ENCODE data around the gene TNFRSF8. TPM values are rescaled to one million over a fixed set of nuclear protein-coding genes. Genes with fewer than 3 reads are reported as not detected.

Gene TNFRSF8
- polyA plus RNA-seq, 1 of the 3 experiments (the other 2 are of a cell fraction) = 0.07 TPM

DNA sequence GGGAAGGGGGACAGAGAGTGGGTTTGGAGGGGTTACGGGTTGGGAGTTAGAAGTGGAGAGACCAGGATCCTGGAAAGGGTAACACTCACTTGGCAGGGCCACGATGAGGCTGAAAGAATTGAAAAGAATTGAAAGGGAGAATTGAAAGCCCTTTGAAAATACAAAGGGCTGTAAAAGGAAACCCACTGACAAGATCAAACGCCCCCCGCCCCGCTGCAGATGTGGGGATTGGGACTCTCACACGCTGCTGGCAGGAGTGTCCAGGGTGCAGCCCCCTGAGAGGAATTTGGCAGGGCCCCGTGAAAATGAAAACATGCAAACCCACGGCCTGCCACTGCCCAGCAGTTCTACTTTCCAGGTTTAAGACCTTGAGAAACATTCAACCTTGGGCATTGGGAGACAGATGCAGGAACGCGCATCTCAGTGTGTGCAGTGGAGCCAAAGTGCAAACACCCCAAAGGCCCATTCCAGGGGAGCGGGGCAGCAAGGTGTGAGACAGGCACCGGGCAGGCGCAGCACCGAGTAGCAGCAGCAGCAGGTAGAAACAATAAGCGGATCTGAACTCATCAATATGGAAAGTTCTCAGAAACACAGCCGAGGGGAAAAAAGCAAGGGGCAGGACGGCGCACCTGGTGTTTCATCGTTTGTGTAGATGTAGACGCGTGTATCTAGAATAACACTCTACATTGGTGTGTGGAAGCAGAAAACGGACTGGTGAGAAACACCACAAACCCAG lies 95.4 kb downstream of the TNFRSF8 start (continued):
- TF ChIP-seq, protein P1, sequence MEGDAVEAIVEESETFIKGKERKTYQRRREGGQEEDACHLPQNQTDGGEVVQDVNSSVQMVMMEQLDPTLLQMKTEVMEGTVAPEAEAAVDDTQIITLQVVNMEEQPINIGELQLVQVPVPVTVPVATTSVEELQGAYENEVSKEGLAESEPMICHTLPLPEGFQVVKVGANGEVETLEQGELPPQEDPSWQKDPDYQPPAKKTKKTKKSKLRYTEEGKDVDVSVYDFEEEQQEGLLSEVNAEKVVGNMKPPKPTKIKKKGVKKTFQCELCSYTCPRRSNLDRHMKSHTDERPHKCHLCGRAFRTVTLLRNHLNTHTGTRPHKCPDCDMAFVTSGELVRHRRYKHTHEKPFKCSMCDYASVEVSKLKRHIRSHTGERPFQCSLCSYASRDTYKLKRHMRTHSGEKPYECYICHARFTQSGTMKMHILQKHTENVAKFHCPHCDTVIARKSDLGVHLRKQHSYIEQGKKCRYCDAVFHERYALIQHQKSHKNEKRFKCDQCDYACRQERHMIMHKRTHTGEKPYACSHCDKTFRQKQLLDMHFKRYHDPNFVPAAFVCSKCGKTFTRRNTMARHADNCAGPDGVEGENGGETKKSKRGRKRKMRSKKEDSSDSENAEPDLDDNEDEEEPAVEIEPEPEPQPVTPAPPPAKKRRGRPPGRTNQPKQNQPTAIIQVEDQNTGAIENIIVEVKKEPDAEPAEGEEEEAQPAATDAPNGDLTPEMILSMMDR (IDR thresholded peaks at IDR 0.05) = no peak
- TF ChIP-seq GATA2 (CRISPR knock-in tag; IDR thresholded peaks at IDR 0.05) = no peak
- TF ChIP-seq YY1 (IDR thresholded peaks at IDR 0.05; ENCODE audit: low read depth) = no peak

DNA sequence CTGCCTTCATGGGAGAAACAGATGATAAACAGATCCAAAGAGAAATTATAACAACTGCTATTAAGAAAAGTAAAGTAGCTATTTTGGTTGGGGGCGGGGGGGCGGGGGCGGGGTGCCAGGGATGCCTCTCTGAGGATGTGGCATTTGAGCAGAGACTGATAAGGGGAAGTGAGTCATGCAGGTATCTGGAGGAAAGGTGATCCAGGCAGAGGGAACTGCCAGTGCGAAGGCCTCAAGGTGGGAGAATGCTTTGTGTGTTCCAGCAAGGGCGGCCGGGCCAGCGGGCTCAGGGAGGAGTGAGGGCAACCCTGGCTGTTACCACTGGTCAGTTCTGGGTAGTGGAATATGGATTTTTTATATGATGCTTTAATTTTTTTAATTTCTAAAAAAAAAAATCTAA lies 96.7 kb downstream of the TNFRSF8 start:
- DNase-seq = no peak
- H3K27me3 ChIP-seq (ENCODE audit: insufficient read depth) = no peaks in the 10 kb centered on the region
- H3K9me2 ChIP-seq = no peaks in the 10 kb centered on the region
- H3K4me2 ChIP-seq = no peak overlapping the region
- H3K79me2 ChIP-seq (ENCODE audit: insufficient read depth) = no peaks in the 10 kb centered on the region
- H3K36me3 ChIP-seq (replicated peaks in 1 of 2; ENCODE audit: control insufficient read depth in 1 of 2, insufficient read depth in 2 of 2, low read length in 1 of 2) = no peaks in the 10 kb centered on the region
- CTCF ChIA-PET = interaction anchor here (2.0 kb wide), 1 partner anchor 35 kb away, joined by 13 read pairs; no protein-coding TSS in a partner anchor
- 90% methylated on average over 7 of the region's 7 CpGs for WGBS (ENCODE audit: low lambda C conversion rate)
- H3F3A ChIP-seq (replicated peaks; ENCODE audit: insufficient read depth) = no peaks in the 10 kb centered on the region
- no peak overlapping the region for H2AFZ ChIP-seq (ENCODE audit: low read depth)
- H3K9ac ChIP-seq = no peak overlapping the region
- peaks cover 0 to 8% of the 10 kb centered on the region in 2 experiments; a peak in 1 of 4 replicates for H3K4me1 ChIP-seq (ENCODE audit: control insufficient read depth in 1 of 2, insufficient read depth in 2 of 2, low read depth in 1 of 2, low read length in 1 of 2)
- H3K27ac ChIP-seq (ENCODE audit: low read depth in 2 of 2, low read length in 1 of 2) = no peak overlapping the region
- H3K9me3 ChIP-seq = no peaks in the 10 kb centered on the region
- TF ChIP-seq ELF1 (IDR thresholded peaks at IDR 0.05) = no peak
- no peak for TF ChIP-seq RXRA (IDR thresholded peaks at IDR 0.05; ENCODE audit: borderline replicate concordance, low read depth)
- no peak overlapping the region for H3K4me3 ChIP-seq (ENCODE audit: low read depth in 2 of 2, low read length in 1 of 2)
- POLR2A ChIA-PET = no interaction called here
- no peaks in the 10 kb centered on the region for H4K20me1 ChIP-seq (ENCODE audit: insufficient read depth)

DNA sequence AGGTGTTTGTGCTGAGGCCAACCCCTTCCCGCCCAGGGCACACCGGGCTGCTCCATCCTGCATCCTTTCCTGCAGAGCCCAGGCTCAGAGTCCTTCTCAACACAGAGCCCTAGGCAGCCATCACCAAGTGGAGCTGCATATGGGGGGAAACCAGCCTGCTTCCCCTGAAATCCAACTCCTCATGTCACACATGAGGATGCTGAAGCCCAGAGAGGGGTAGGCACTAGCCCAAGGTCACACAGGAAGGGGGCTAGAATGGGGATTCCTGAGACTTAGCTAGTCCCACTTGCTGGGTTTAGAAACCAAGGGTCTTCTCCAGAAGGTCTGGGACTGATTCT lies 98.2 kb downstream of the TNFRSF8 start:
- Histone ChIP-seq H3K27me3 (ENCODE audit: insufficient read depth) (no peaks in the 10 kb centered on the region), H2AFZ (ENCODE audit: low read depth) (peak overlapping the region; percentile 65; the same call in 1 of the 2 replicates)
- no peak for TF ChIP-seq MXI1 (IDR thresholded peaks at IDR 0.05; ENCODE audit: low read depth, low read length)
- TF ChIP-seq GABPA (IDR thresholded peaks at IDR 0.05; ENCODE audit: low read depth) = no peak
- TF ChIP-seq NFIC (IDR thresholded peaks at IDR 0.05; ENCODE audit: borderline replicate concordance) = no peak
- no peak for TF ChIP-seq EP300 (IDR thresholded peaks at IDR 0.05; ENCODE audit: borderline replicate concordance in 1 of 2, low read depth in 1 of 2, low read length in 1 of 2)
- TF ChIP-seq FOXJ3 (CRISPR knock-in tag; IDR thresholded peaks at IDR 0.05) = no peak
- TF ChIP-seq, protein P2, sequence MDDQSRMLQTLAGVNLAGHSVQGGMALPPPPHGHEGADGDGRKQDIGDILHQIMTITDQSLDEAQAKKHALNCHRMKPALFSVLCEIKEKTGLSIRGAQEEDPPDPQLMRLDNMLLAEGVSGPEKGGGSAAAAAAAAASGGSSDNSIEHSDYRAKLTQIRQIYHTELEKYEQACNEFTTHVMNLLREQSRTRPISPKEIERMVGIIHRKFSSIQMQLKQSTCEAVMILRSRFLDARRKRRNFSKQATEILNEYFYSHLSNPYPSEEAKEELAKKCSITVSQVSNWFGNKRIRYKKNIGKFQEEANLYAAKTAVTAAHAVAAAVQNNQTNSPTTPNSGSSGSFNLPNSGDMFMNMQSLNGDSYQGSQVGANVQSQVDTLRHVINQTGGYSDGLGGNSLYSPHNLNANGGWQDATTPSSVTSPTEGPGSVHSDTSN (IDR thresholded peaks at IDR 0.05) = no peak
- TF ChIP-seq RAD21 (IDR thresholded peaks at IDR 0.05; ENCODE audit: low read length) = no peak
- TF ChIP-seq, protein P1 (IDR thresholded peaks at IDR 0.05) = no peak
- TF ChIP-seq, protein P3, sequence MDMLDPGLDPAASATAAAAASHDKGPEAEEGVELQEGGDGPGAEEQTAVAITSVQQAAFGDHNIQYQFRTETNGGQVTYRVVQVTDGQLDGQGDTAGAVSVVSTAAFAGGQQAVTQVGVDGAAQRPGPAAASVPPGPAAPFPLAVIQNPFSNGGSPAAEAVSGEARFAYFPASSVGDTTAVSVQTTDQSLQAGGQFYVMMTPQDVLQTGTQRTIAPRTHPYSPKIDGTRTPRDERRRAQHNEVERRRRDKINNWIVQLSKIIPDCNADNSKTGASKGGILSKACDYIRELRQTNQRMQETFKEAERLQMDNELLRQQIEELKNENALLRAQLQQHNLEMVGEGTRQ (IDR thresholded peaks at IDR 0.05; ENCODE audit: borderline replicate concordance, low read depth, low read length) = no peak
- no peak for TF ChIP-seq YY1 (IDR thresholded peaks at IDR 0.05; ENCODE audit: low read depth)
- no peak for TF ChIP-seq RCOR1 (IDR thresholded peaks at IDR 0.05; ENCODE audit: low read length)
- TF ChIP-seq, protein P4, sequence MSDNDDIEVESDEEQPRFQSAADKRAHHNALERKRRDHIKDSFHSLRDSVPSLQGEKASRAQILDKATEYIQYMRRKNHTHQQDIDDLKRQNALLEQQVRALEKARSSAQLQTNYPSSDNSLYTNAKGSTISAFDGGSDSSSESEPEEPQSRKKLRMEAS (IDR thresholded peaks at IDR 0.05; ENCODE audit: low read depth) = no peak
- no peak for TF ChIP-seq FOXM1 (IDR thresholded peaks at IDR 0.05; ENCODE audit: low read depth)
- TF ChIP-seq TCF12 (IDR thresholded peaks at IDR 0.05) = no peak
- TF ChIP-seq, protein P5, sequence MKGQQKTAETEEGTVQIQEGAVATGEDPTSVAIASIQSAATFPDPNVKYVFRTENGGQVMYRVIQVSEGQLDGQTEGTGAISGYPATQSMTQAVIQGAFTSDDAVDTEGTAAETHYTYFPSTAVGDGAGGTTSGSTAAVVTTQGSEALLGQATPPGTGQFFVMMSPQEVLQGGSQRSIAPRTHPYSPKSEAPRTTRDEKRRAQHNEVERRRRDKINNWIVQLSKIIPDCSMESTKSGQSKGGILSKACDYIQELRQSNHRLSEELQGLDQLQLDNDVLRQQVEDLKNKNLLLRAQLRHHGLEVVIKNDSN (IDR thresholded peaks at IDR 0.05; ENCODE audit: borderline replicate concordance, low read depth) = no peak

More for the DNA sequence above, 98.2 kb downstream of the TNFRSF8 start:
- Histone ChIP-seq H3K9ac (no peak overlapping the region), H3K4me3 (ENCODE audit: low read depth in 2 of 2, low read length in 1 of 2) (no peak overlapping the region), H3K9me3 (no peaks in the 10 kb centered on the region), H3F3A (replicated peaks; ENCODE audit: insufficient read depth) (no peaks in the 10 kb centered on the region), H3K4me2 (peak overlapping the region; percentile 52; the same call in 1 of the 2 replicates), H3K27ac (ENCODE audit: low read depth in 2 of 2, low read length in 1 of 2) (no peak overlapping the region), H3K79me2 (ENCODE audit: insufficient read depth) (no peaks in the 10 kb centered on the region), H3K4me1 (ENCODE audit: control insufficient read depth in 1 of 2, insufficient read depth in 2 of 2, low read depth in 1 of 2, low read length in 1 of 2) (peaks cover 0 to 3% of the 10 kb centered on the region in 2 experiments; a peak in 1 of 4 replicates), H4K20me1 (ENCODE audit: insufficient read depth) (no peaks in the 10 kb centered on the region), H3K36me3 (replicated peaks in 1 of 2; ENCODE audit: control insufficient read depth in 1 of 2, insufficient read depth in 2 of 2, low read length in 1 of 2) (no peaks in the 10 kb centered on the region), H3K9me2 (no peaks in the 10 kb centered on the region)
- no peak for DNase-seq
- WGBS (ENCODE audit: low lambda C conversion rate) = no CpG with 5 or more reads among the region's 2 CpGs
- CTCF ChIA-PET = interaction anchor here (2.0 kb wide), 1 partner anchor 36 kb away, joined by 13 read pairs; no protein-coding TSS in a partner anchor
- POLR2A ChIA-PET = no interaction called here
